ENCODE measurements around the gene S100A7A.

DNA sequence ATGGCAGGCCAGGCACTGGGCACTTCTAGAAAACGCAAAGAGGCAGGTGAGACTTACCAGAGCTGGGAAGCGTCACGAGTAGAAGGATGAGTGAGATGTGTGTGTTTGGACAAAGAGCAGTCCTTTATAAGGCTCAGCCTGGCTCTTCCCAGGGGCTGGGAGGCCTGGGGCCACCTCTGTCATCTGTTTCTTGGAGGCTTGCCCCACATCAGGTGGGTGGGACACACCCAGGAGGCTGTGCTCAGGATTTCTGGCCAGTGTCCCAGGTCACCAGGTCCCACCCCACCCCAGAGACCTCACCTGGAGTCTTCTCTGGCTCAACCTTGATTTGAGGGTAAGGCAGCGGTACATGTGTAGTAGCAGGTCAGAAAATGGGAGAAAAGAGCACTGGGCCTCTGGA is 44.2 kb downstream of the S100A7A start, which contains the start of gene S100A7:
- TF ChIP-seq, protein P1, sequence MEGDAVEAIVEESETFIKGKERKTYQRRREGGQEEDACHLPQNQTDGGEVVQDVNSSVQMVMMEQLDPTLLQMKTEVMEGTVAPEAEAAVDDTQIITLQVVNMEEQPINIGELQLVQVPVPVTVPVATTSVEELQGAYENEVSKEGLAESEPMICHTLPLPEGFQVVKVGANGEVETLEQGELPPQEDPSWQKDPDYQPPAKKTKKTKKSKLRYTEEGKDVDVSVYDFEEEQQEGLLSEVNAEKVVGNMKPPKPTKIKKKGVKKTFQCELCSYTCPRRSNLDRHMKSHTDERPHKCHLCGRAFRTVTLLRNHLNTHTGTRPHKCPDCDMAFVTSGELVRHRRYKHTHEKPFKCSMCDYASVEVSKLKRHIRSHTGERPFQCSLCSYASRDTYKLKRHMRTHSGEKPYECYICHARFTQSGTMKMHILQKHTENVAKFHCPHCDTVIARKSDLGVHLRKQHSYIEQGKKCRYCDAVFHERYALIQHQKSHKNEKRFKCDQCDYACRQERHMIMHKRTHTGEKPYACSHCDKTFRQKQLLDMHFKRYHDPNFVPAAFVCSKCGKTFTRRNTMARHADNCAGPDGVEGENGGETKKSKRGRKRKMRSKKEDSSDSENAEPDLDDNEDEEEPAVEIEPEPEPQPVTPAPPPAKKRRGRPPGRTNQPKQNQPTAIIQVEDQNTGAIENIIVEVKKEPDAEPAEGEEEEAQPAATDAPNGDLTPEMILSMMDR (IDR thresholded peaks at IDR 0.05) = no peak
- TF ChIP-seq EZH2 (IDR thresholded peaks at IDR 0.05; ENCODE audit: borderline replicate concordance, insufficient read depth, low read depth, low read length, poor library complexity, severe bottlenecking) = no peak

Measured in B cell (primary cell).